Right lobe of liver (tissue), 6 donors: ENCODE measurements around the gene ARHGEF37. TPM values are rescaled to one million over a fixed set of nuclear protein-coding genes. Genes with fewer than 3 reads are reported as not detected.
A peak's percentile ranks its signal among the peaks of the same experiment; 100 is the strongest.

ENCODE experiments used
- ATAC-seq, 4 donors: fragments of 200-7000 bp; cut with Tn5 transposase; one replicate each; pipeline ENCODE4 v1.9.1; 2020; ENCODE audit warnings: mild to moderate bottlenecking in 4 of 4, moderate library complexity in 4 of 4
- DNase-seq, 3 donors: peaks; one replicate each; pipeline ENCODE4 v3.0.0-alpha.2; 2020
- H3K27ac ChIP-seq, 3 donors: fragments of 200-600 bp; one replicate each; pipeline ENCODE4 v1.8.0; 2022
- H3K27me3 ChIP-seq, 2 donors: fragments of 200-600 bp; one replicate each; pipeline ENCODE4 v1.8.0; 2022
- H3K36me3 ChIP-seq, 4 donors: fragments of 200-600 bp; sonication (generic) in 1 of 4; one replicate each; pipeline versions ENCODE4 v1.5.1 to v1.8.0; 2017 to 2022; ENCODE audit warnings: control low read depth in 1 of 4
- H3K4me1 ChIP-seq, 4 donors: fragments of 200-600 bp; sonication (generic) in 1 of 4; one replicate each; pipeline versions ENCODE4 v1.5.1 to v1.8.0; 2017 to 2022; ENCODE audit warnings: control low read depth in 1 of 4
- H3K4me3 ChIP-seq, 3 donors: fragments of 200-600 bp; one replicate each; pipeline ENCODE4 v1.8.0; 2022
- H3K9me3 ChIP-seq, 4 donors: fragments of 200-600 bp; sonication (generic) in 1 of 4; one replicate each; pipeline versions ENCODE4 v1.5.1 to v1.8.0; 2017 to 2022; ENCODE audit warnings: control low read depth in 1 of 4
- POLR2A ChIP-seq: fragments of 450-650 bp; IDR thresholded peaks from one replicate; pipeline ENCODE4 v1.6.1; 2017; ENCODE audit warnings: antibody characterized with exemption, mild to moderate bottlenecking
- WGBS: methylation state at CpG from one replicate; pipeline ENCODE4 v1.1.6; 2018; ENCODE audit warnings: low coverage, low lambda C conversion rate; ENCODE audit not compliant: insufficient coverage; ENCODE audit errors: missing lambda C conversion rate; 5-methylcytosine and 5-hydroxymethylcytosine counted together
- intact Hi-C, 2 donors: fragments of 100-400 bp; cut with DNase I; formaldehyde crosslinking; loops; one replicate each; pipeline versions ENCODE4 v1.11.2 to v1.14.1; 2022
- total RNA-seq, 6 experiments: library from RNA; depleted of rRNA in 2 of 6; stranded (reverse); fragments of >200 nt in 2 of 6; fragmentation: NEBNext Ultra II Directional in 3 of 6; extraction: Animal tissue kit (Norgen Biotek cat#: 25700) in 3 of 6; gene quantifications; one replicate each; pipeline versions ENCODE4 v1.1.0 to v1.2.4, GENCODE V29; 2016 to 2023
- TF ChIP-seq, protein P1 (sequence below), 4 donors: fragments of 200-600 bp in 3 of 4; fragments of 450-650 bp in 1 of 4; IDR thresholded peaks; one replicate each; pipeline versions ENCODE4 v1.5.1 to v1.8.0; 2016 to 2022; ENCODE audit warnings: antibody characterized with exemption in 4 of 4, mild to moderate bottlenecking in 2 of 4
- donor health status: DM: no; HTN: yes; CAD: no.
- donor health status: DM: no; HTN: no; CAD: no.
- donor health status: DM: no; HTN: no; CAD: no.
- donor health status: DM: no; HTN: yes; CAD: no.
- donor health status: DM: no; HTN: yes; CAD: no.

The ARHGEF37 gene
- total RNA-seq, 6 experiments from 2014 or later: 1.6 to 7.3 (median 2.1) TPM

DNA sequence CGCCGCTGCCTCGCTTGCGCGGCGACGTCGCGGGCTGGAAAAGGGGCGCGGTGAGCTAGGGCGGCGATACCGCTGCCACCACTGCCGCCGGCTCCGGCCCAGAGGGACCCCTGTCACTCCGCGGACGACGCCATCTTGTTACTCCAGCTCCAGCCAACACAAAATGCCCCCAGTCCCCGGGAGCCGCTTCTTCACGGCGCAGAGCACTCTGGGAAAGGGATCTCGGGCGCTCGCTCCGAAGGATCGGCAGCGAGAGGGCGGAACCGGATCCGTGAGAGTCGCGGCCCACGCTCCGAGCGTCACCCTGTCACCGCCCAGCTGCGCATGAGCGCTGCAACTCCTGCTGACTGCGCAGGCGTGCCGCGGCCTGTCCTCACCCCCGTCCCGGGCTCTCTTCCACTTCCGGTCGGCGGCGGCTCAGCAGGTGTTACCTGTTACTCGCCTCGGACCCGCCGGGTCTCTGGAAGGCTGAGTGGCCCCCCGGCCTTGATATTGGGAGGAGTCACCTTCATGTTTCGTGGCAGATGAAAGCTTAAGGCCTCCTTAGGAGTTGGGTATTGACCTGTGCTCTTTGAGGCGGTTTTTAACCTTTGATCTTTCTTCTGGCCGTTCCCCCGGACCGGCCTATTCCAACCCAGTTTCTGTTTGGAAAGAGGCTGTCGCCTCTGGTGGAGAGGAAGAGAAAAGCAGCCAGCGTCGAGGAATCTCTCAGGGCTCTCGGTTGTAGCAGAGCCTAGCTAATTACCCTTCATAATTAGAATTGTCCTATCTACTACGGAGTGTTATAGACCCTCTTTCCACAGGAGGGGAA, 29.9 kb upstream of the ARHGEF37 start, which contains the start of gene CSNK1A1:
TSS of gene CSNK1A1 (minus strand) at position 213 of the 811 bp plus-strand sequence. CDS start 475 bp downstream, outside the sequence.
- ATAC-seq (peak; percentile 95 to 99 (median 96)), DNase-seq (peak; percentile 99)
- peaks cover 0 to 19% (median 0%) of the 10 kb centered on the region in 4 donors for H3K36me3 ChIP-seq
- H3K4me3 ChIP-seq: peak within 1 kb of the TSS; percentile 88 to 91 (median 89)
- intact Hi-C loops: loop anchor here in 1 of 2 donors (5.0 kb wide), 1 partner anchor 99 kb away; no protein-coding TSS in a partner anchor
- H3K27ac ChIP-seq: peak within 1 kb of the TSS; percentile 92 to 98 (median 97)
- peaks cover 0 to 31% (median 11%) of the 10 kb centered on the region in 4 donors for H3K4me1 ChIP-seq
- H3K27me3 ChIP-seq: no peaks in the 10 kb centered on the region
- no peaks in the 10 kb centered on the region for H3K9me3 ChIP-seq
- 0% methylated on average over 5 of the region's 67 CpGs for WGBS
- TF ChIP-seq, protein P1, sequence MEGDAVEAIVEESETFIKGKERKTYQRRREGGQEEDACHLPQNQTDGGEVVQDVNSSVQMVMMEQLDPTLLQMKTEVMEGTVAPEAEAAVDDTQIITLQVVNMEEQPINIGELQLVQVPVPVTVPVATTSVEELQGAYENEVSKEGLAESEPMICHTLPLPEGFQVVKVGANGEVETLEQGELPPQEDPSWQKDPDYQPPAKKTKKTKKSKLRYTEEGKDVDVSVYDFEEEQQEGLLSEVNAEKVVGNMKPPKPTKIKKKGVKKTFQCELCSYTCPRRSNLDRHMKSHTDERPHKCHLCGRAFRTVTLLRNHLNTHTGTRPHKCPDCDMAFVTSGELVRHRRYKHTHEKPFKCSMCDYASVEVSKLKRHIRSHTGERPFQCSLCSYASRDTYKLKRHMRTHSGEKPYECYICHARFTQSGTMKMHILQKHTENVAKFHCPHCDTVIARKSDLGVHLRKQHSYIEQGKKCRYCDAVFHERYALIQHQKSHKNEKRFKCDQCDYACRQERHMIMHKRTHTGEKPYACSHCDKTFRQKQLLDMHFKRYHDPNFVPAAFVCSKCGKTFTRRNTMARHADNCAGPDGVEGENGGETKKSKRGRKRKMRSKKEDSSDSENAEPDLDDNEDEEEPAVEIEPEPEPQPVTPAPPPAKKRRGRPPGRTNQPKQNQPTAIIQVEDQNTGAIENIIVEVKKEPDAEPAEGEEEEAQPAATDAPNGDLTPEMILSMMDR (IDR thresholded peaks at IDR 0.05): peak; percentile 67 to 90 (median 80)
- peak; percentile 93 for TF ChIP-seq POLR2A

DNA sequence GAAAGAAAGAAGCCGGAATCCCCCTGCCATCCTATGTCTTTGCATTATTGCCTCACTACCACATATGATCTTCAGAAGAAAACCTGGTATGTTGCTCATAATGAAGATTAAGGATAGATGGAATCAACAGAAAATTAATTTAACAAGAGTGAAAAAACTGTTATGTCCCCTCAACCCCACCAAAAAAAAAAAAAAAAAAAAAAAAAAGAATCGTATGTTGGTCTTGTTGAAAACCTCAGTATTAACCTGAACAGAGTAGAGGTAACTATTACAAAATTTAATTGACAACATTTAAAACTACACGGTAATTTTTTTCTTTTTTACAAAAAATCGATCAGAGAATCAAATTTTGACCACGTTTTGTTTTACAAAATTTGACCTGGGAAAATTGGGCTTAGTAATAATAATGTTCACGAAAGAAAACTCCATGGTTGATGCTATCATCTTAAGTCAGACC, 29.2 kb upstream of the ARHGEF37 start:
- Histone ChIP-seq H3K27ac (peak overlapping the region; percentile 92 to 98 (median 97)), H3K4me1 (peaks cover 0 to 26% (median 9%) of the 10 kb centered on the region in 4 donors), H3K9me3 (no peaks in the 10 kb centered on the region), H3K4me3 (peak overlapping the region; percentile 88 to 91 (median 89)), H3K27me3 (no peaks in the 10 kb centered on the region), H3K36me3 (peaks cover 0 to 13% (median 0%) of the 10 kb centered on the region in 4 donors)
- 23% methylated on average over 6 of the region's 6 CpGs for WGBS
- no peak for DNase-seq
- intact Hi-C loops: loop anchor here in 1 of 2 donors (5.0 kb wide), 1 partner anchor 100 kb away; no protein-coding TSS in a partner anchor
- TF ChIP-seq, protein P1 (IDR thresholded peaks at IDR 0.05): no peak
- no peak for TF ChIP-seq POLR2A
- ATAC-seq: no peak

DNA sequence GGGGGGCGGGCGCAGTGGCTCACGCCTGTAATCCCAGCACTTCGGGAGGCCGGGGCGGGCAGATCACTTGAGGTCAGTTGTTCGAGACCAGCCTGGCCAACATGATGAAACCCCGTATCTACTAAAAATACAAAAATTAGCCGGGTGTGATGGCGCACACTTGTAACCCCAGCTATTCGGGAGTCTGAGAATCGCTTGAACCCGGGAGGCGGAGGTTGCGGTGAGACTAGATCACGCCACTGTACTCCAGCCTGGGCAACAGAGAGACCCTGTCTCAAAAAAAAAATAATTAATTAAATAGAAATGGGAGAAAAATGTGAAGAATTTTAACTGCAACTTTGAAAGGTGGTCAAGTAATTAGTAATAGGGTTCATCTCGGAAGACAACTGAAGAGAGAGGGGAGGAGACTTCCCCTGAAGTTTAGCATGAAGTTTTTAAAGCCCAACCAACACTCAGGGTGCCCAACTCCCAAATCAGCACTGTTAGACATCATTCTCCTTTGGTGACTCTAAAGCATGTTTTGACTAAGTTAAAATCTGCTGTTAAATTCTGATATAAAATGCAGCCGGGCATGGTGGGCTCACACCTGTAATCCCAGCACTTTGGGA, 28.6 kb upstream of the ARHGEF37 start:
- peaks cover 0 to 20% (median 7%) of the 10 kb centered on the region in 4 donors for H3K4me1 ChIP-seq
- DNase-seq (no peak), ATAC-seq (no peak)
- no peaks in the 10 kb centered on the region for H3K9me3 ChIP-seq
- peaks cover 0 to 9% (median 0%) of the 10 kb centered on the region in 4 donors for H3K36me3 ChIP-seq
- peak overlapping the region in 2 of 3 donors; percentile 89 to 91 for H3K4me3 ChIP-seq
- WGBS: 82% methylated on average over 13 of the region's 18 CpGs
- no peaks in the 10 kb centered on the region for H3K27me3 ChIP-seq
- no peak for TF ChIP-seq POLR2A
- TF ChIP-seq, protein P1 (IDR thresholded peaks at IDR 0.05): no peak
- intact Hi-C loops: loop anchor here in 1 of 2 donors (5.0 kb wide), 1 partner anchor 100 kb away; no protein-coding TSS in a partner anchor
- H3K27ac ChIP-seq: no peak overlapping the region

DNA sequence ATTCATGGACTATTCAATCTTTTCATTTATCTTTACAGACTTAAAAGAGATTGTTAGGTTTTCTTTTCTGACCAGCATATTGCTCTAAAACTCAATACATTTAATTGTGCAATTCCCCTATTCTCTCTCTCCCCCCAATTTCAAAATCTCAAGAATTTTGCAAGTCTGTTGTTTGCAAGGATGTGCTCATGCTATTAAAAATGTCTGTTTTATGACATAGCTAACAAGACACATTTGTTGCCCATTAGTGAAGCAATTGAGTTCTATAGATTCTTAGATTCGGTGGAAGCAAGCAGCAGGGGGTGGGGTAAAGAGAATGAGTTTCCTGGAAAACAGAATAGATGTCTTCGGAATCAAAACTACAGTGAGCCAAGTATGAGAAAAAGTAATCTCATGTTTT, 21.6 kb upstream of the ARHGEF37 start:
- TF ChIP-seq, protein P1 (IDR thresholded peaks at IDR 0.05): no peak
- TF ChIP-seq POLR2A: no peak
- H3K27ac ChIP-seq: no peak overlapping the region
- H3K4me1 ChIP-seq: peaks cover 0 to 10% (median 0%) of the 10 kb centered on the region in 4 donors
- intact Hi-C loops: no loop called here
- H3K4me3 ChIP-seq: no peak overlapping the region
- H3K27me3 ChIP-seq: no peaks in the 10 kb centered on the region
- H3K36me3 ChIP-seq: no peaks in the 10 kb centered on the region
- DNase-seq (no peak), ATAC-seq (no peak)
- H3K9me3 ChIP-seq: no peaks in the 10 kb centered on the region
- WGBS: 48% methylated on average over 2 of the region's 2 CpGs
